CD4-positive, CD25-positive, alpha-beta regulatory T cell (primary cell): ENCODE results near the gene DNAH17. TPM values are rescaled to one million over a fixed set of nuclear protein-coding genes. Genes with fewer than 3 reads are reported as not detected.

Experiments
- ATAC-seq, 2 donors: fragments of 150-1000 bp; cut with Tn5 transposase; one replicate each; pipeline ENCODE4 v1.10.0; 2021; ENCODE audit warnings: low read depth in 2 of 2, moderate number of reproducible peaks in 2 of 2, moderate library complexity in 1 of 2
- DNase-seq, 3 donors: peaks; one replicate each; pipeline versions ENCODE4 v3.0.0 to v3.0.0-alpha.2; 2012 to 2022; ENCODE audit warnings: mixed read lengths in 1 of 3
- H3K27ac ChIP-seq: one replicate; pipeline ENCODE4 v1.7.0; 2013; ENCODE audit warnings: mild to moderate bottlenecking, low read length; ENCODE audit not compliant: insufficient read depth, poor library complexity, severe bottlenecking
- H3K27me3 ChIP-seq: one replicate; pipeline ENCODE4 v1.7.0; 2013; ENCODE audit warnings: low read length; ENCODE audit not compliant: control insufficient read depth, insufficient read depth
- H3K36me3 ChIP-seq: one replicate; pipeline ENCODE4 v1.7.0; 2013; ENCODE audit warnings: mild to moderate bottlenecking, low read length, moderate library complexity; ENCODE audit not compliant: control insufficient read depth, insufficient read depth
- H3K4me1 ChIP-seq: 2 replicates; pipeline ENCODE4 v1.7.0; 2013; ENCODE audit warnings: mild to moderate bottlenecking, low read length; ENCODE audit not compliant: insufficient read depth, control insufficient read depth, poor library complexity, severe bottlenecking
- H3K4me3 ChIP-seq: one replicate; pipeline ENCODE4 v1.7.0; 2013; ENCODE audit warnings: low read depth, mild to moderate bottlenecking, low read length, moderate library complexity
- H3K9me3 ChIP-seq, 2 experiments: 1 replicate in 1 of 2; 2 replicates in 1 of 2; pipeline ENCODE4 v1.7.0; 2013; ENCODE audit warnings: low read length in 2 of 2, mild to moderate bottlenecking in 1 of 2, moderate library complexity in 1 of 2; ENCODE audit not compliant: control insufficient read depth in 2 of 2
- H3K27ac Mint-ChIP-seq, 3 donors: one replicate each; pipeline ENCODE4 v1.8.0; 2020 to 2022; ENCODE audit warnings: mild to moderate bottlenecking in 3 of 3, mixed read lengths in 3 of 3, moderate library complexity in 2 of 3
- H3K27me3 Mint-ChIP-seq: one replicate; pipeline ENCODE4 v1.8.0; 2022; ENCODE audit warnings: mild to moderate bottlenecking, mixed read lengths
- H3K36me3 Mint-ChIP-seq: one replicate; pipeline ENCODE4 v1.8.0; 2020; ENCODE audit warnings: mixed read lengths
- H3K4me1 Mint-ChIP-seq, 4 donors: one replicate each; pipeline ENCODE4 v1.8.0; 2020 to 2022; ENCODE audit warnings: mixed read lengths in 4 of 4, mild to moderate bottlenecking in 1 of 4
- H3K4me3 Mint-ChIP-seq, 4 donors: one replicate each; pipeline ENCODE4 v1.8.0; 2020 to 2022; ENCODE audit warnings: mild to moderate bottlenecking in 4 of 4, mixed read lengths in 4 of 4, moderate library complexity in 3 of 4
- H3K9me3 Mint-ChIP-seq, 7 donors: one replicate each; pipeline ENCODE4 v1.8.0; 2020 to 2022; ENCODE audit warnings: mixed read lengths in 7 of 7, mild to moderate bottlenecking in 3 of 7, moderate library complexity in 2 of 7
- polyA plus RNA-seq, 4 donors: library from polyadenylated mRNA; unstranded; fragments of 300-500 nt; fragmentation: Illumina TruSeq; gene quantifications; one replicate each; pipeline ENCODE4 v1.2.3, GENCODE V29; 2021
- total RNA-seq: library from RNA; stranded (reverse); gene quantifications from one replicate; pipeline ENCODE4 v1.2.3, GENCODE V29; 2022

Gene DNAH17
- total and polyA plus RNA-seq, 5 donors from 2014 or later, result 0.24 to 3.4 (median 0.83) TPM; not detected in 1

DNA sequence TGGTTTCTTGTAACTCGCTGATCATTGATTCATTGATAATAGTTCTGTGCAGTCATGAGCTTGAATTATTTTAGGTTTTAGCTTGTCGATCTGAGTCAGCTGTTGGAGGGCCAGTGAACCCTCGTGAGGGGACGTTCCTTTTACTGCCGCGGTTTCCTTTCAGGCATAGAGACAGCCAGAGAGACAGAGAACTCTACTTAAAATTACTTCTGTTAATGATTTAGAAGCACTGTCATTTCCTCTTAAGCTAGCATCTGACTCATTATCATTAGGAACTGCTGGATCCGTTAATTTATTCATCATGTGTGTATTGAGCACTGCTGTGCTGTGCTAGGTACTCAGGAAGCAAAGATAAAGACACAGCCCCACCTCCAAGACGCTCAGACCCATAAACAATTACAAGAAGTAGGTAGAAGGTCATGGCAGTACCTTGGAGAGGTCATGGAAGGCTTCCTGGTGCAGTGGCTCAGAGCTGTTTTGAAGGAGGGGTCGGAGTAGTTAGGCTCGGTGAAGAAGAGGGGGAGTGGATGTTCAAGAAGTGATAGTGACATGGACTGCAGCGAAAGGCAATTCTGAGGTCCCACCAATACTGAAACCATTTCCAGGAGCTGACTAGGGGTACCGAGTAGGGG is 195.5 kb downstream of the DNAH17 start:
- H3K27ac ChIP-seq, result peak overlapping the region; percentile 86
- Mint-ChIP-seq H3K27me3 (no peaks in the 10 kb centered on the region), H3K36me3 (peaks cover 4% of the 10 kb centered on the region), H3K27ac (peak overlapping the region; percentile 84 to 98 (median 92)), H3K4me1 (peaks cover 15 to 81% (median 52%) of the 10 kb centered on the region in 4 donors), H3K9me3 (no peaks in the 10 kb centered on the region), H3K4me3 (peak overlapping the region; percentile 77 to 96 (median 86))
- H3K27me3 ChIP-seq, result no peaks in the 10 kb centered on the region
- ATAC-seq (peak; percentile 85), DNase-seq (peak; percentile 43 to 91 (median 68))
- H3K9me3 ChIP-seq, result no peaks in the 10 kb centered on the region
- H3K36me3 ChIP-seq, result no peaks in the 10 kb centered on the region
- H3K4me3 ChIP-seq, result peak overlapping the region; percentile 76
- H3K4me1 ChIP-seq, result peaks cover 84% of the 10 kb centered on the region

DNA sequence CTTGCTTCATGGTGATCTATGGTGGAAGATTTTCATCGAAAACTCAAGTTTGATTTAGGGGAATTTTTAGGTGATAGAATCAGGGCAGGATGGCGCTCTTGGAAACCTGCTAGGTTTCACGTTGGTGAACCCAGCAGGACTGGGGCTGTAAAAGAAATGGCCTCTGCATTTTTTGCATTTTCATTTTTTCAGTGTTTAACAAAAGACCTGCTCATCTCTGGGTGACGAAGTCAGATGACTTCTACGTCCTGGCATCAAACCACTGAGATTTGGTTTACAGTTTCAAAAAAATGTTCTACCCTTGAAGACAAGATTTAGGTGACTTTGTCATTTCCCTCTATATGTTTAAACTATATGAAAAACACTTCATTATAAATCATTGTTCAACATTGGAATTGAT is 196.8 kb downstream of the DNAH17 start:
- Histone ChIP-seq H3K27ac (peak overlapping the region; percentile 86), H3K9me3 (no peaks in the 10 kb centered on the region), H3K36me3 (no peaks in the 10 kb centered on the region), H3K27me3 (no peaks in the 10 kb centered on the region), H3K4me3 (peak overlapping the region; percentile 40), H3K4me1 (peaks cover 71% of the 10 kb centered on the region)
- H3K4me1 Mint-ChIP-seq, result peaks cover 15 to 67% (median 41%) of the 10 kb centered on the region in 4 donors
- peaks cover 4% of the 10 kb centered on the region for H3K27me3 Mint-ChIP-seq
- H3K4me3 Mint-ChIP-seq, result peak overlapping the region; percentile 72 to 96 (median 86)
- H3K27ac Mint-ChIP-seq, result peak overlapping the region; percentile 52 to 92 (median 57)
- H3K9me3 Mint-ChIP-seq, result no peaks in the 10 kb centered on the region
- peak in 1 of 3 donors; percentile 6 for DNase-seq
- no peak for ATAC-seq
- peaks cover 4% of the 10 kb centered on the region for H3K36me3 Mint-ChIP-seq

DNA sequence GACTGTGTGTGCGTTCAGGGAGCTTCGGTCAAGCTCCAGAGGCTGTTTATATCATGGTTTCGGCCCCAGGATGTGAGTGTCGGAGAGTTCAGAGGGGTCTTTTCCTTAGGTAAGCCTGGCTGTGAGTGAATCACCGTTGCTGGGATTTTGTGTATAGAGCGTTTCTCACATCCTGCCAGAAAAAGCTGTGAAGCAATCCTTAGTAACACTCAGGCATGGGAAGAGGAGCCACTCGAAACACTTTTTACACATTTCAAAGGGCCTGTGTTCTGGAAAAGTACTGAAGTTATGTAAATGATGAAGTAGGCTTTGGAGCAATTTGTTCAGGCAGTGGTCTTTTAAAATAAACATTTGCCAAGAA is 198.1 kb downstream of the DNAH17 start:
- H3K27ac Mint-ChIP-seq, result peak overlapping the region; percentile 89 to 96 (median 93)
- peaks cover 4% of the 10 kb centered on the region for H3K36me3 Mint-ChIP-seq
- Histone ChIP-seq H3K9me3 (no peaks in the 10 kb centered on the region), H3K36me3 (no peaks in the 10 kb centered on the region), H3K4me1 (peaks cover 58% of the 10 kb centered on the region), H3K27ac (peak overlapping the region; percentile 86), H3K4me3 (peak overlapping the region; percentile 91), H3K27me3 (no peaks in the 10 kb centered on the region)
- H3K27me3 Mint-ChIP-seq, result peaks cover 5% of the 10 kb centered on the region
- no peak for ATAC-seq
- H3K9me3 Mint-ChIP-seq, result no peaks in the 10 kb centered on the region
- no peak for DNase-seq
- peaks cover 15 to 55% (median 34%) of the 10 kb centered on the region in 4 donors for H3K4me1 Mint-ChIP-seq
- H3K4me3 Mint-ChIP-seq, result peak overlapping the region; percentile 80 to 96 (median 94)

- peak within 1 kb of the TSS; percentile 91 for H3K4me3 ChIP-seq
- H3K4me3 Mint-ChIP-seq, result peak within 1 kb of the TSS; percentile 80 to 96 (median 94)
- H3K9me3 ChIP-seq, result no peaks in the 10 kb centered on the region
- peaks cover 15 to 48% (median 28%) of the 10 kb centered on the region in 4 donors for H3K4me1 Mint-ChIP-seq
- H3K36me3 ChIP-seq, result no peaks in the 10 kb centered on the region
- ATAC-seq (peak; percentile 26 to 34), DNase-seq (peak; percentile 74 to 90 (median 88))
- peak within 1 kb of the TSS; percentile 86 for H3K27ac ChIP-seq
- no peaks in the 10 kb centered on the region for H3K27me3 ChIP-seq
- peaks cover 4% of the 10 kb centered on the region for H3K36me3 Mint-ChIP-seq
- peaks cover 5% of the 10 kb centered on the region for H3K27me3 Mint-ChIP-seq
- H3K9me3 Mint-ChIP-seq, result no peaks in the 10 kb centered on the region
- H3K4me1 ChIP-seq, result peaks cover 52% of the 10 kb centered on the region
- peak within 1 kb of the TSS; percentile 89 to 96 (median 93) for H3K27ac Mint-ChIP-seq
Observed at GRCh38 chr17:78378225-78379130, 198.7 kb downstream of the DNAH17 start, which contains the start of gene PGS1. Gene PGS1, plus strand, starts transcription at chr17:78378649. Its CDS starts 17 bp downstream, at chr17:78378666.

DNA sequence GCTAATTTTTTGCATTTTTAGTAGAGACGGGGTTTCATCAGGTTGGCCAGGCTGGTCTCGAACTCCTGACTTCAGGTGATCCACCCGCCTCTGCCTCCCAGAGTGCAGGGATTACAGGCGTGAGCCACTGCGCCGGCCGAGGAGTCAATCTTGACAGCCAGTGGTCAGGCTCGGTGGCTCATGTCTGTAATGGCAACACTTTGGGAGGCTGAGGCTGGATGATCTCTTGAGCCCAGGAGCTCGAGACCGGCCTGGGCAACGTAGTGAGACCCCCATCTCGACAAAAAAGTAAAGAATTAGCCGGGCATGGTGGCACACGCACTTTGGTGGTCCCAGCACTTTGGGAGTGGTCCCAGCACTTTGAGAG is 199.4 kb downstream of the DNAH17 start:
- H3K36me3 Mint-ChIP-seq, result peaks cover 4% of the 10 kb centered on the region
- H3K4me3 ChIP-seq, result peak overlapping the region; percentile 74
- peaks cover 15 to 42% (median 22%) of the 10 kb centered on the region in 4 donors for H3K4me1 Mint-ChIP-seq
- no peak for DNase-seq
- H3K4me3 Mint-ChIP-seq, result peak overlapping the region; percentile 80 to 96 (median 88)
- H3K27ac ChIP-seq, result peak overlapping the region; percentile 86
- peaks cover 47% of the 10 kb centered on the region for H3K4me1 ChIP-seq
- H3K27me3 Mint-ChIP-seq, result peaks cover 5% of the 10 kb centered on the region
- no peaks in the 10 kb centered on the region for H3K36me3 ChIP-seq
- no peaks in the 10 kb centered on the region for H3K9me3 Mint-ChIP-seq
- H3K9me3 ChIP-seq, result no peaks in the 10 kb centered on the region
- peak overlapping the region in 2 of 3 donors; percentile 23 to 84 for H3K27ac Mint-ChIP-seq
- no peak for ATAC-seq
- no peaks in the 10 kb centered on the region for H3K27me3 ChIP-seq

DNA sequence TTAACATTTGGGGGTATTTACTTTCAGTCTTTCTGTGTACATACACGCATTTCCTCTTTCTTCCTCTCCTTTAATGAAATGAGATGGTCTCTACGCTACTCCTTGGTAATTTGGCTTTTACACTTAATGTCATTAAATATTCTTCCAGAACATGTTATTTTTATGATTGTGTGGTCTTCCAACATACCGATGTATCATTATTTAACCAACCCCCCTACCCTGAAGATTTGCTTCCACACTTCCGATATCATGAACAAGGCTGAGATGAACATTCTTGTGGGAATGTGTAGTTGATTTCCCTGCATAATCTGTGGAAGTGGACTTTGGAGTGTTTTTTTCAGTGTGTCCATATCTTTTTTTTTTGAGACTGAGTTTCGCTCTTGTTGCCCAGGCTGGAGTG is 201.0 kb downstream of the DNAH17 start:
- H3K9me3 Mint-ChIP-seq, result no peaks in the 10 kb centered on the region
- no peaks in the 10 kb centered on the region for H3K27me3 ChIP-seq
- H3K4me1 ChIP-seq, result peaks cover 30% of the 10 kb centered on the region
- H3K4me3 ChIP-seq, result no peak overlapping the region
- peaks cover 4% of the 10 kb centered on the region for H3K36me3 Mint-ChIP-seq
- DNase-seq (no peak), ATAC-seq (no peak)
- H3K36me3 ChIP-seq, result no peaks in the 10 kb centered on the region
- no peaks in the 10 kb centered on the region for H3K9me3 ChIP-seq
- H3K27ac Mint-ChIP-seq, result no peak overlapping the region
- peaks cover 5% of the 10 kb centered on the region for H3K27me3 Mint-ChIP-seq
- H3K4me3 Mint-ChIP-seq, result peak overlapping the region in 1 of 4 donors; percentile 75
- no peak overlapping the region for H3K27ac ChIP-seq
- H3K4me1 Mint-ChIP-seq, result peaks cover 6 to 27% (median 9%) of the 10 kb centered on the region in 4 donors

GRCh38 chr17:78375401-78376151 is 201.6 kb downstream of the DNAH17 start:
- no peaks in the 10 kb centered on the region for H3K9me3 ChIP-seq
- no peaks in the 10 kb centered on the region for H3K36me3 ChIP-seq
- Mint-ChIP-seq H3K36me3 (peaks cover 4% of the 10 kb centered on the region), H3K4me3 (peak overlapping the region in 1 of 4 donors; percentile 75), H3K9me3 (no peaks in the 10 kb centered on the region), H3K4me1 (peaks cover 5 to 21% (median 8%) of the 10 kb centered on the region in 4 donors), H3K27me3 (peaks cover 5% of the 10 kb centered on the region), H3K27ac (no peak overlapping the region)
- ATAC-seq (no peak), DNase-seq (no peak)
- H3K27me3 ChIP-seq, result no peaks in the 10 kb centered on the region
- no peak overlapping the region for H3K27ac ChIP-seq
- H3K4me1 ChIP-seq, result peaks cover 24% of the 10 kb centered on the region
- no peak overlapping the region for H3K4me3 ChIP-seq
